HG03175 (cell line): ENCODE results near the gene CDC45.

Experiments
- ATAC-seq: cut with Tn5 transposase; IDR thresholded peaks from one replicate; pipeline ENCODE4 v1.9.1; 2021; ENCODE audit warnings: mild to moderate bottlenecking, moderate library complexity; ENCODE audit not compliant: unreplicated experiment

The CDC45 gene

GRCh38 chr22:19492504-19493174 is 12.9 kb downstream of the CDC45 start:
- ATAC-seq: no peak

- no peak for ATAC-seq
Measured at GRCh38 chr22:19494001-19494560, 14.4 kb downstream of the CDC45 start.

- no peak for ATAC-seq
Measured at GRCh38 chr22:19494676-19495173, 15.0 kb downstream of the CDC45 start.

- ATAC-seq: no peak
Measured at GRCh38 chr22:19495562-19496323, 16.0 kb downstream of the CDC45 start.

- ATAC-seq: no peak
Measured at GRCh38 chr22:19496324-19496630, 16.6 kb downstream of the CDC45 start.

GRCh38 chr22:19497245-19497644 is 17.5 kb downstream of the CDC45 start:
- no peak for ATAC-seq

- no peak for ATAC-seq
Measured at GRCh38 chr22:19498154-19498865, 18.6 kb downstream of the CDC45 start.

GRCh38 chr22:19498866-19499190 is 19.1 kb downstream of the CDC45 start:
- ATAC-seq: no peak

- no peak for ATAC-seq
Measured at GRCh38 chr22:19499236-19499879, 19.6 kb downstream of the CDC45 start.

GRCh38 chr22:19499880-19500242 is 20.1 kb downstream of the CDC45 start:
- ATAC-seq: no peak

GRCh38 chr22:19501897-19502447 is 22.3 kb downstream of the CDC45 start:
- ATAC-seq: no peak

GRCh38 chr22:19503367-19503766 is 23.6 kb downstream of the CDC45 start:
- no peak for ATAC-seq

GRCh38 chr22:19503869-19504268 is 24.1 kb downstream of the CDC45 start:
- ATAC-seq: no peak

- no peak for ATAC-seq
Measured at GRCh38 chr22:19504900-19505734, 25.4 kb downstream of the CDC45 start.

GRCh38 chr22:19505735-19506126 is 26.0 kb downstream of the CDC45 start:
- ATAC-seq: no peak

GRCh38 chr22:19506212-19506611 is 26.5 kb downstream of the CDC45 start:
- no peak for ATAC-seq

- no peak for ATAC-seq
Measured at GRCh38 chr22:19507534-19507861, 27.8 kb downstream of the CDC45 start.

GRCh38 chr22:19508024-19508776 is 28.5 kb downstream of the CDC45 start:
- ATAC-seq: no peak

- no peak for ATAC-seq
Measured at GRCh38 chr22:19509191-19509590, 29.5 kb downstream of the CDC45 start.

- no peak for ATAC-seq
Measured at GRCh38 chr22:19509923-19510322, 30.2 kb downstream of the CDC45 start.
